ENCODE measurements around the gene PPIF. TPM values are rescaled to one million over a fixed set of nuclear protein-coding genes. Genes with fewer than 3 reads are reported as not detected.

Gene PPIF
- total RNA-seq, 2 experiments from 2014 or later: 55.7 to 121 TPM

DNA sequence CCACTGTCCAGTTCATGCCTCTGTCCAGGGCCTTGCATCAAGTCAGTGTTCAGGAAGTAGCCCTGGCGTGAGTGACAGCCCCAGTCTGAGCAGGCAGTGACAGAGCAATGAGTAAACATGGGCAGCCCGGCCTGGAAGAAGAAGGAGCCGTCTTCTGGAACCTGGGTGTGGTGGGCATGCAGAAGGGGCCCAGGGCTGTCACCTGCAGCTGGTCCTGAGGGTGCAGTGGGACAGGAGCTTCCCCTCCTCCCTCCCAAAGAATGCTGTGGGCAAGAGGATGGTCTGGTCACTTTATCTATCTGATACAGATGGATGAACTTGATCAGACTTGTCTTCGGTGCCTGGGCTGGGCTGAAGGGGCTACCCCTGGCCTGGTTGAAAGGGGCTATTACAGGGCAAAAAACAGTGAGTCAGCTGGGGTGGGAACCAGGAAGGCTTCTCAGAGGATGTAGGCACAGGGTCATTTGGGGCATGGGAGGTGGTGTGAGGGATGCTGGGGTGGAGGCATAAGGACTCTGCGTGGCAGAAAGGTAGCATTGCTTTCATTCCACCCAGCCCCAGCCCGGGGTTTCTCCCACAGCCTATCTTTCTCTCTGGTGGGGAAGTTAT, 42.7 kb upstream of the PPIF start:
- intact Hi-C loops (cut with micrococcal nuclease; ENCODE audit: unreplicated experiment): no loop called here
- Histone ChIP-seq H3K4me1 (ENCODE audit: insufficient read depth, low read length, poor library complexity, severe bottlenecking) (no peaks in the 10 kb centered on the region), H3K4me3 (ENCODE audit: low read depth, low read length, poor library complexity, severe bottlenecking) (no peak overlapping the region), H3K4me2 (ENCODE audit: low read length) (no peak overlapping the region), H3K79me2 (ENCODE audit: insufficient read depth, low read depth, low read length) (no peaks in the 10 kb centered on the region), H3K9me3 (ENCODE audit: low read length) (no peaks in the 10 kb centered on the region), H3K36me3 (ENCODE audit: insufficient read depth, low read length) (peaks cover 90% of the 10 kb centered on the region), H4K20me1 (ENCODE audit: insufficient read depth, low read length) (no peaks in the 10 kb centered on the region), H2AFZ (ENCODE audit: low read length) (no peak overlapping the region), H3K27ac (ENCODE audit: low read depth, low read length, poor library complexity, severe bottlenecking) (no peak overlapping the region), H3K9me2 (ENCODE audit: insufficient read depth, low read length) (no peaks in the 10 kb centered on the region)
- ChIA-PET CTCF (ENCODE audit: unreplicated experiment) (no interaction called here), POLR2A (interaction anchor here (0.6 kb wide), 1 partner anchor 348 kb away, joined by 4 read pairs; no protein-coding TSS in a partner anchor)
- DNase-seq (ENCODE audit: low spot score): no peak
- TF ChIP-seq EZH2phosphoT487 (IDR thresholded peaks at IDR 0.05; ENCODE audit: borderline replicate concordance, low read depth, low read length): no peak
- TF ChIP-seq, protein P1, sequence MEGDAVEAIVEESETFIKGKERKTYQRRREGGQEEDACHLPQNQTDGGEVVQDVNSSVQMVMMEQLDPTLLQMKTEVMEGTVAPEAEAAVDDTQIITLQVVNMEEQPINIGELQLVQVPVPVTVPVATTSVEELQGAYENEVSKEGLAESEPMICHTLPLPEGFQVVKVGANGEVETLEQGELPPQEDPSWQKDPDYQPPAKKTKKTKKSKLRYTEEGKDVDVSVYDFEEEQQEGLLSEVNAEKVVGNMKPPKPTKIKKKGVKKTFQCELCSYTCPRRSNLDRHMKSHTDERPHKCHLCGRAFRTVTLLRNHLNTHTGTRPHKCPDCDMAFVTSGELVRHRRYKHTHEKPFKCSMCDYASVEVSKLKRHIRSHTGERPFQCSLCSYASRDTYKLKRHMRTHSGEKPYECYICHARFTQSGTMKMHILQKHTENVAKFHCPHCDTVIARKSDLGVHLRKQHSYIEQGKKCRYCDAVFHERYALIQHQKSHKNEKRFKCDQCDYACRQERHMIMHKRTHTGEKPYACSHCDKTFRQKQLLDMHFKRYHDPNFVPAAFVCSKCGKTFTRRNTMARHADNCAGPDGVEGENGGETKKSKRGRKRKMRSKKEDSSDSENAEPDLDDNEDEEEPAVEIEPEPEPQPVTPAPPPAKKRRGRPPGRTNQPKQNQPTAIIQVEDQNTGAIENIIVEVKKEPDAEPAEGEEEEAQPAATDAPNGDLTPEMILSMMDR (conservative IDR thresholded peaks at IDR 0.05; ENCODE audit: low read length): no peak
- no TSS peak for BruUV-seq (replicated peaks)

DNA sequence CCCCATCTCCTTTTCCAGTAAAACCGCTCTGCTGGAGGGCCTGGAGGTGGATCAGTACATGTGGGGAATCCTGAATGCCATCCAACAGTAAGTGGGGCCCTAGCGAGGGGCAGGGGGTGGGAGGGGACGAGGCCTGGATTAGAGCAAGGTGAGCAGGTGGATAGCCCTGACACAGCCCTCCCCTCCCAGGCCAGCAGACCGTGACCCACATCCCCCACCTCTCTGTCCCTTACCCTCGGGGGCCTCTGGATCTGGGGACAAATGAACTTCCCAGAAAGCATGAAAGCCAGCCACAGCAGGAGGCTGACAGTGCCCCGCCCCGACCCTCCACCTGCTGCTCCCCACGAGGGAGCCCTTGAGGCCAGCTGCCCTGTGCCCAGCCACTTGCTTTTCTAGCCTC, 41.8 kb upstream of the PPIF start:
- H3K36me3 ChIP-seq (ENCODE audit: insufficient read depth, low read length): peaks cover 84% of the 10 kb centered on the region
- H4K20me1 ChIP-seq (ENCODE audit: insufficient read depth, low read length): no peaks in the 10 kb centered on the region
- no peaks in the 10 kb centered on the region for H3K9me2 ChIP-seq (ENCODE audit: insufficient read depth, low read length)
- no TSS peak for BruUV-seq (replicated peaks)
- no peaks in the 10 kb centered on the region for H3K4me1 ChIP-seq (ENCODE audit: insufficient read depth, low read length, poor library complexity, severe bottlenecking)
- H3K9me3 ChIP-seq (ENCODE audit: low read length): no peaks in the 10 kb centered on the region
- H2AFZ ChIP-seq (ENCODE audit: low read length): no peak overlapping the region
- TF ChIP-seq, protein P1 (conservative IDR thresholded peaks at IDR 0.05; ENCODE audit: low read length): no peak
- no peak for TF ChIP-seq EZH2phosphoT487 (IDR thresholded peaks at IDR 0.05; ENCODE audit: borderline replicate concordance, low read depth, low read length)
- H3K4me2 ChIP-seq (ENCODE audit: low read length): no peak overlapping the region
- no peaks in the 10 kb centered on the region for H3K79me2 ChIP-seq (ENCODE audit: insufficient read depth, low read depth, low read length)
- no peak for DNase-seq (ENCODE audit: low spot score)
- intact Hi-C loops (cut with micrococcal nuclease; ENCODE audit: unreplicated experiment): no loop called here
- ChIA-PET POLR2A (interaction anchor here (0.6 kb wide), 1 partner anchor 348 kb away, joined by 4 read pairs; no protein-coding TSS in a partner anchor), CTCF (ENCODE audit: unreplicated experiment) (no interaction called here)
- no peak overlapping the region for H3K27ac ChIP-seq (ENCODE audit: low read depth, low read length, poor library complexity, severe bottlenecking)
- H3K4me3 ChIP-seq (ENCODE audit: low read depth, low read length, poor library complexity, severe bottlenecking): no peak overlapping the region

- Histone ChIP-seq H3K4me2 (ENCODE audit: low read length) (no peak overlapping the region), H2AFZ (ENCODE audit: low read length) (no peak overlapping the region), H3K4me1 (ENCODE audit: insufficient read depth, low read length, poor library complexity, severe bottlenecking) (no peaks in the 10 kb centered on the region), H3K36me3 (ENCODE audit: insufficient read depth, low read length) (peaks cover 83% of the 10 kb centered on the region), H4K20me1 (ENCODE audit: insufficient read depth, low read length) (no peaks in the 10 kb centered on the region), H3K9me3 (ENCODE audit: low read length) (no peaks in the 10 kb centered on the region), H3K79me2 (ENCODE audit: insufficient read depth, low read depth, low read length) (no peaks in the 10 kb centered on the region), H3K4me3 (ENCODE audit: low read depth, low read length, poor library complexity, severe bottlenecking) (no peak overlapping the region), H3K9me2 (ENCODE audit: insufficient read depth, low read length) (no peaks in the 10 kb centered on the region), H3K27ac (ENCODE audit: low read depth, low read length, poor library complexity, severe bottlenecking) (no peak overlapping the region)
- TF ChIP-seq, protein P1 (conservative IDR thresholded peaks at IDR 0.05; ENCODE audit: low read length): no peak
- TF ChIP-seq EZH2phosphoT487 (IDR thresholded peaks at IDR 0.05; ENCODE audit: borderline replicate concordance, low read depth, low read length): no peak
- ChIA-PET CTCF (ENCODE audit: unreplicated experiment) (no interaction called here), POLR2A (no interaction called here)
- intact Hi-C loops (cut with micrococcal nuclease; ENCODE audit: unreplicated experiment): no loop called here
- no peak for DNase-seq (ENCODE audit: low spot score)
- no TSS peak for BruUV-seq (replicated peaks)
Measured at GRCh38 chr10:79305988-79306387, 41.3 kb upstream of the PPIF start.
